ENCODE results near the gene CHRM4. TPM values are rescaled to one million over a fixed set of nuclear protein-coding genes. Genes with fewer than 3 reads are reported as not detected.
A peak's percentile ranks its signal among the peaks of the same experiment; 100 is the strongest.

Gene CHRM4
- total and polyA plus RNA-seq, 2 experiments from 2014 or later, result 0.30 TPM; not detected in 1

DNA sequence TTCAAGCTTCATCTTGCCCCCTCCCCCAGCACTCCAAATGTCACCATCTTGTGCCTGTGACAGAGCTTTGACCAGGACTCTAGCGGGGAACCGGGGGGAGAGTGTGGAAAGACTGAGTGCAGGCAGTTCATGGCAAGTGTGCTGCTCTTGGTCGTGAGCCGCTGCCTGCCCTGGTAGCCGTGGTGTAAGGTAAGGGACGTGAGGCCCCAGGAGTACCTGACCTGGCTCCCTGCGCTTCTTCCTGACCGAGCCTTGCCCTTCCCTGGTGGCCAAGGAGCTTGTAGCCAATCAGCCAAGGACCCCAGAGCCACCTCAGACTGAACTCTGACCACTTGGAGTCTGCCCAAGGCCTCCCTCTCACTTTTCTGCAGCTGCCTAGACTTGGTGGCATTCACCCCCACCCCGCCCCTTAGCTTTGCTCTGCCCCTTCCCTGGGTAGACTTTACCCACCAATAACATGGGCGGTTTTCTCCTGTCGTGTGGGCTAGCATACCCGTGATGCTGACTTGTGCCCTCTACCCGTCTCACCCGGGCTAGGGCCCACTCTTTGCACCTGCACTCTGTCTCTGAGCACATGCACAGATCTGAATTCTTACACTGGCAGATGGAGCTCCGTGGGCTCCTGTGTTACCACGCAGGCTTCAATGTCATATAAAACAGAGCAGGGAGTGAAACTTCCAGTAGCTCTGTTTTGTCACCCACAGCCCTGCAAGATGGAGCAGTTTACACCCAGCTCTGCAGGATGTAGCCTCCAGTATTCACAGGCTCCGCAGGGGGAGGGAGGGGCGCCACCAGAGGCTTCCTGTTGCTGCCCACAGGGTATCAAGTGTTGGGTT lies 42.8 kb downstream of the CHRM4 start:
- H3K4me1 ChIP-seq (ENCODE audit: insufficient read depth), result peaks cover 14% of the 10 kb centered on the region

DNA sequence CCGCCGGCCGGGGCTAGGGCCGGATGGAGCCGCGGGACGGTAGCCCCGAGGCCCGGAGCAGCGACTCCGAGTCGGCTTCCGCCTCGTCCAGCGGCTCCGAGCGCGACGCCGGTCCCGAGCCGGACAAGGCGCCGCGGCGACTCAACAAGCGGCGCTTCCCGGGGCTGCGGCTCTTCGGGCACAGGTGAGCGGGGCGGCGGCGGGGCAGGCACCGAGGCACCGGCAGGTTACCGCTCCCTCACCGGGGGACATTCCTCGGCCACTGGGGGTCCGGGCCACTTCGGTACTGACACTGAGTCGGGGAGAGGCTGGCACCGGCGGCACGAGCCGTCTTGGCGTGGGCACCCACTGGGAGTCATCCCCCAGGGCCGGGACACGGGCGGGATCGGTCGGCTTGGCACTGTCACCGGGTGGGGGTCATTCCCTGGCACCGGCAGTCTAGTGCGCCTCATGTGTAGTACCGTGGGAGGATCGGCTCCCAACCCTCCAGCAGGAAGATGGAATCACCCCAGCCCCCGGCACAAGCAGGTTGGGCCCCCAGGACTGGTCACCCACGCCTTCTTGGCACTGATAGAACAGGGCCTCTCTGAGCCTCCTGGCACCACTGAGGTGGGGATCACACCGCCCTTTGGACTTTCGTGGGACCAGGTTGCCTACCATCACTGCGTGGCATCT lies 43.8 kb downstream of the CHRM4 start:
- H4K20me1 ChIP-seq (ENCODE audit: insufficient read depth, poor library complexity, severe bottlenecking), result peaks cover 5% of the 10 kb centered on the region
- H3K9me2 ChIP-seq (replicated peaks; ENCODE audit: insufficient read depth), result no peaks in the 10 kb centered on the region
- H3K27ac ChIP-seq, result peak overlapping the region; percentile 27
- H3K9me3 ChIP-seq (ENCODE audit: low read depth), result no peaks in the 10 kb centered on the region
- 24% methylated on average over 54 of the region's 63 CpGs for WGBS (ENCODE audit: low lambda C conversion rate, missing lambda C conversion rate)
- no peaks in the 10 kb centered on the region for H3K36me3 ChIP-seq (replicated peaks; ENCODE audit: insufficient read depth, low read depth)
- H3K4me2 ChIP-seq, result peak overlapping the region; percentile 96
- peaks cover 20% of the 10 kb centered on the region for H3K4me1 ChIP-seq (ENCODE audit: insufficient read depth)
- no peak for DNase-seq (ENCODE audit: low spot score)
- H3K4me3 ChIP-seq, result peak overlapping the region; percentile 93
- H3K27me3 ChIP-seq, result no peaks in the 10 kb centered on the region
- peak overlapping the region; percentile 56 for H2AFZ ChIP-seq
- H3K79me2 ChIP-seq, result peaks cover 49% of the 10 kb centered on the region
- TF ChIP-seq EZH2phosphoT487 (IDR thresholded peaks at IDR 0.05; ENCODE audit: low read depth, severe bottlenecking, unreplicated experiment), result no peak
- TF ChIP-seq EZH2 (IDR thresholded peaks at IDR 0.05; ENCODE audit: borderline replicate concordance), result no peak
- TF ChIP-seq, protein P1, sequence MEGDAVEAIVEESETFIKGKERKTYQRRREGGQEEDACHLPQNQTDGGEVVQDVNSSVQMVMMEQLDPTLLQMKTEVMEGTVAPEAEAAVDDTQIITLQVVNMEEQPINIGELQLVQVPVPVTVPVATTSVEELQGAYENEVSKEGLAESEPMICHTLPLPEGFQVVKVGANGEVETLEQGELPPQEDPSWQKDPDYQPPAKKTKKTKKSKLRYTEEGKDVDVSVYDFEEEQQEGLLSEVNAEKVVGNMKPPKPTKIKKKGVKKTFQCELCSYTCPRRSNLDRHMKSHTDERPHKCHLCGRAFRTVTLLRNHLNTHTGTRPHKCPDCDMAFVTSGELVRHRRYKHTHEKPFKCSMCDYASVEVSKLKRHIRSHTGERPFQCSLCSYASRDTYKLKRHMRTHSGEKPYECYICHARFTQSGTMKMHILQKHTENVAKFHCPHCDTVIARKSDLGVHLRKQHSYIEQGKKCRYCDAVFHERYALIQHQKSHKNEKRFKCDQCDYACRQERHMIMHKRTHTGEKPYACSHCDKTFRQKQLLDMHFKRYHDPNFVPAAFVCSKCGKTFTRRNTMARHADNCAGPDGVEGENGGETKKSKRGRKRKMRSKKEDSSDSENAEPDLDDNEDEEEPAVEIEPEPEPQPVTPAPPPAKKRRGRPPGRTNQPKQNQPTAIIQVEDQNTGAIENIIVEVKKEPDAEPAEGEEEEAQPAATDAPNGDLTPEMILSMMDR (IDR thresholded peaks at IDR 0.05; ENCODE audit: poor library complexity), result no peak

More for the DNA sequence above, 42.8 kb downstream of the CHRM4 start:
- 70% methylated on average over 18 of the region's 18 CpGs for WGBS (ENCODE audit: low lambda C conversion rate, missing lambda C conversion rate)
- TF ChIP-seq EZH2phosphoT487 (IDR thresholded peaks at IDR 0.05; ENCODE audit: low read depth, severe bottlenecking, unreplicated experiment), result no peak
- no peak for TF ChIP-seq EZH2 (IDR thresholded peaks at IDR 0.05; ENCODE audit: borderline replicate concordance)
- TF ChIP-seq, protein P1 (IDR thresholded peaks at IDR 0.05; ENCODE audit: poor library complexity), result no peak
- H3K36me3 ChIP-seq (replicated peaks; ENCODE audit: insufficient read depth, low read depth), result no peaks in the 10 kb centered on the region
- no peak overlapping the region for H2AFZ ChIP-seq
- no peak for DNase-seq (ENCODE audit: low spot score)
- H3K4me3 ChIP-seq, result no peak overlapping the region
- no peaks in the 10 kb centered on the region for H3K27me3 ChIP-seq
- peaks cover 11% of the 10 kb centered on the region for H4K20me1 ChIP-seq (ENCODE audit: insufficient read depth, poor library complexity, severe bottlenecking)
- no peaks in the 10 kb centered on the region for H3K9me2 ChIP-seq (replicated peaks; ENCODE audit: insufficient read depth)
- H3K9me3 ChIP-seq (ENCODE audit: low read depth), result no peaks in the 10 kb centered on the region
- no peak overlapping the region for H3K27ac ChIP-seq
- peaks cover 56% of the 10 kb centered on the region for H3K79me2 ChIP-seq
- H3K4me2 ChIP-seq, result peak overlapping the region; percentile 96

DNA sequence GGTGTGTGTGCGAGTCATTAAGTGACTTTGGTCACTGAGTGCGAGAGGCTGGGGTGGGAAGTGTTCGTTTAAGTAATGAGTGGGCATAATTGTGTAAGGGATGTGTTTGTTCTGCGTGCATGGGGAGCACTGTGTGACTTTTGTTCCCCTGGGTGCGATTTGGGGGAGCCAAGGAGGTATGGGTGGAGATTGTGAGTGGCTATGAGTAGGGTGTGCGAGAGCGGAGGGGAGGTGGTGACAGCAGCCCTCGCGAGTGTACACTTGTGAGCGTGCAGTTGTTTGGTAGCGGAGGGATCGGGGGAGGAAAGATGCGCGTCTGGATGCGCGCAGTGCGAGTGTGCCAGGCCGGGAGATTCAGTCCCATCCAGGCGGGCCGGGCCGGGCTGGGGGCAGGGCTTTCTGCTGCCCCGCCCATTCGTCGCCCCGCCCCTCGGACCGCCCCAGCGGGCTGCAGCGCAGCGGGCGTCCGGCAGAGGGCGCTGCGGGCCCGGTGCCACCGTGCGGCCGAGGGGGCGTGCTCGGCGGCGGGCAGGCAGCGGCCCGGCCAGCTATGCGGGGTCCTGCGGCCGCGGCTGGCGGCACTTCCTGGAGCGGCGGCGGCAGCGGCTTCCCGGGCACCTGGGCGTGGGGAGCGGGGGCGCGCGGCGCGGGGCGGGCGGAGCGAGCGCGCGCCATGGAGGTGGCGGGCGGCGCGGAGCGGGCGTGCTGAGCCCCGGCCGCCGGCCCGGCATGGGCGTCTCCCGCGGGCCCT lies 44.5 kb downstream of the CHRM4 start, which contains the start of gene DGKZ:
DGKZ (plus strand) TSS at position 578 of the 751 bp plus-strand sequence. CDS start 197 bp downstream, outside the sequence.
- peak; percentile 95 for DNase-seq (ENCODE audit: low spot score)
- WGBS (ENCODE audit: low lambda C conversion rate, missing lambda C conversion rate), result 34% methylated on average over 27 of the region's 80 CpGs
- peak within 1 kb of the TSS; percentile 27 for H3K27ac ChIP-seq
- H3K36me3 ChIP-seq (replicated peaks; ENCODE audit: insufficient read depth, low read depth), result no peaks in the 10 kb centered on the region
- H3K4me1 ChIP-seq (ENCODE audit: insufficient read depth), result peaks cover 27% of the 10 kb centered on the region
- TF ChIP-seq, protein P1 (IDR thresholded peaks at IDR 0.05; ENCODE audit: poor library complexity), result peak; percentile 61
- no peak for TF ChIP-seq EZH2phosphoT487 (IDR thresholded peaks at IDR 0.05; ENCODE audit: low read depth, severe bottlenecking, unreplicated experiment)
- peaks cover 5% of the 10 kb centered on the region for H4K20me1 ChIP-seq (ENCODE audit: insufficient read depth, poor library complexity, severe bottlenecking)
- peak within 1 kb of the TSS; percentile 93 for H3K4me3 ChIP-seq
- H3K4me2 ChIP-seq, result peak within 1 kb of the TSS; percentile 96
- no peaks in the 10 kb centered on the region for H3K27me3 ChIP-seq
- H3K9me3 ChIP-seq (ENCODE audit: low read depth), result no peaks in the 10 kb centered on the region
- H3K9me2 ChIP-seq (replicated peaks; ENCODE audit: insufficient read depth), result no peaks in the 10 kb centered on the region
- peak within 1 kb of the TSS; percentile 56 for H2AFZ ChIP-seq
- H3K79me2 ChIP-seq, result peaks cover 42% of the 10 kb centered on the region

All from hepatocyte (in vitro differentiated cells).